HCT116 (cell line): ENCODE data around the gene RBMS1.

Experiments used
- CBX3 ChIP-seq: IDR thresholded peaks from 2 replicates; pipeline ENCODE4 v1.6.1; 2012; ENCODE audit warnings: low read depth
- CEBPB ChIP-seq: IDR thresholded peaks from 2 replicates; pipeline ENCODE4 v1.6.1; 2012; ENCODE audit warnings: low read depth
- EZH2 ChIP-seq: fragments of 200-600 bp; sonication (generic); IDR thresholded peaks from 2 replicates; pipeline ENCODE4 v1.6.1; 2017; ENCODE audit warnings: antibody characterized with exemption, mixed run types
- JUND ChIP-seq: IDR thresholded peaks from 2 replicates; pipeline ENCODE4 v1.6.1; 2012
- MAX ChIP-seq: IDR thresholded peaks from 2 replicates; pipeline ENCODE4 v1.6.1; 2012
- POLR2A ChIP-seq: IDR thresholded peaks from 2 replicates; pipeline ENCODE4 v1.7.0; 2011; ENCODE audit warnings: borderline replicate concordance; ENCODE audit not compliant: insufficient read depth, insufficient read length; ENCODE audit errors: extremely low read depth
- POLR2AphosphoS5 ChIP-seq: IDR thresholded peaks from 2 replicates; pipeline ENCODE4 v1.6.1; 2011; ENCODE audit warnings: mild to moderate bottlenecking, low read depth, low read length, moderate library complexity
- REST ChIP-seq: IDR thresholded peaks from 2 replicates; pipeline ENCODE4 v1.6.1; 2012; ENCODE audit warnings: low read depth
- SIN3A ChIP-seq: IDR thresholded peaks from 2 replicates; pipeline ENCODE4 v1.6.1; 2012; ENCODE audit warnings: low read depth
- SP1 ChIP-seq: IDR thresholded peaks from 2 replicates; pipeline ENCODE4 v1.6.1; 2012; ENCODE audit warnings: low read depth
- ZFX ChIP-seq: fragments of 450-650 bp; IDR thresholded peaks from 2 replicates; pipeline ENCODE4 v1.6.1; 2017
- TF ChIP-seq, protein P1 (sequence below), 3 experiments: fragments of 200-600 bp in 1 of 3; sonication (generic) in 1 of 3; IDR thresholded peaks in 2 of 3; conservative IDR thresholded peaks in 1 of 3; 2 replicates each; pipeline ENCODE4 v1.5.1; 2012 to 2017; ENCODE audit warnings: low read depth in 2 of 3, low read length in 2 of 3, antibody characterized with exemption in 1 of 3, borderline replicate concordance in 1 of 3, control low read depth in 1 of 3, mild to moderate bottlenecking in 1 of 3, mixed read lengths in 1 of 3, mixed run types in 1 of 3, moderate library complexity in 1 of 3; ENCODE audit not compliant: insufficient read depth in 1 of 3
- TF ChIP-seq, protein P2 (sequence below): IDR thresholded peaks from 2 replicates; pipeline ENCODE4 v1.6.1; 2012

- TF ChIP-seq CBX3 = no peak
- TF ChIP-seq, protein P1, sequence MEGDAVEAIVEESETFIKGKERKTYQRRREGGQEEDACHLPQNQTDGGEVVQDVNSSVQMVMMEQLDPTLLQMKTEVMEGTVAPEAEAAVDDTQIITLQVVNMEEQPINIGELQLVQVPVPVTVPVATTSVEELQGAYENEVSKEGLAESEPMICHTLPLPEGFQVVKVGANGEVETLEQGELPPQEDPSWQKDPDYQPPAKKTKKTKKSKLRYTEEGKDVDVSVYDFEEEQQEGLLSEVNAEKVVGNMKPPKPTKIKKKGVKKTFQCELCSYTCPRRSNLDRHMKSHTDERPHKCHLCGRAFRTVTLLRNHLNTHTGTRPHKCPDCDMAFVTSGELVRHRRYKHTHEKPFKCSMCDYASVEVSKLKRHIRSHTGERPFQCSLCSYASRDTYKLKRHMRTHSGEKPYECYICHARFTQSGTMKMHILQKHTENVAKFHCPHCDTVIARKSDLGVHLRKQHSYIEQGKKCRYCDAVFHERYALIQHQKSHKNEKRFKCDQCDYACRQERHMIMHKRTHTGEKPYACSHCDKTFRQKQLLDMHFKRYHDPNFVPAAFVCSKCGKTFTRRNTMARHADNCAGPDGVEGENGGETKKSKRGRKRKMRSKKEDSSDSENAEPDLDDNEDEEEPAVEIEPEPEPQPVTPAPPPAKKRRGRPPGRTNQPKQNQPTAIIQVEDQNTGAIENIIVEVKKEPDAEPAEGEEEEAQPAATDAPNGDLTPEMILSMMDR (IDR thresholded peaks at IDR 0.05 in 2 of 3, conservative IDR thresholded peaks at IDR 0.05 in 1 of 3; ENCODE audit: borderline replicate concordance in 1 of 3, insufficient read depth in 1 of 3, low read depth in 2 of 3, low read length in 2 of 3) = no peak
- TF ChIP-seq CEBPB = no peak
- no peak for TF ChIP-seq POLR2AphosphoS5
- TF ChIP-seq, protein P2, sequence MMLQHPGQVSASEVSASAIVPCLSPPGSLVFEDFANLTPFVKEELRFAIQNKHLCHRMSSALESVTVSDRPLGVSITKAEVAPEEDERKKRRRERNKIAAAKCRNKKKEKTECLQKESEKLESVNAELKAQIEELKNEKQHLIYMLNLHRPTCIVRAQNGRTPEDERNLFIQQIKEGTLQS = no peak
- no peak for TF ChIP-seq POLR2A
- no peak for TF ChIP-seq REST
- TF ChIP-seq EZH2 = no peak
- TF ChIP-seq JUND = no peak
- TF ChIP-seq SP1 = no peak
- no peak for TF ChIP-seq MAX
- no peak for TF ChIP-seq ZFX
- TF ChIP-seq SIN3A = no peak
These were observed 203.8 kb downstream of the RBMS1 start for GRCh38 chr2:160289831-160290230.
